GM13976 (cell line): ENCODE measurements around the gene AP5Z1.
"Not testable (repeated sequence)": the region's sequence is repeated elsewhere in the genome, so short reads cannot be mapped to it uniquely, and the experiment has no call there.

Experiments
- DNase-seq: peaks from one replicate; pipeline ENCODE4 v3.0.0; 2012; ENCODE audit warnings: low spot score
- in situ Hi-C: fragments of 300-500 bp; cut with MboI; formaldehyde crosslinking; loops from one replicate; pipeline ENCODE4 v1.12.0; 2022; ENCODE audit warnings: low sequenced_read_pairs, mixed read lengths, inconsistent platforms; ENCODE audit not compliant: unreplicated experiment
- TF ChIP-seq, protein P1 (sequence below): IDR thresholded peaks from 2 replicates; pipeline ENCODE4 v1.5.1; 2012; ENCODE audit warnings: borderline replicate concordance, mild to moderate bottlenecking; ENCODE audit not compliant: insufficient read depth; ENCODE audit errors: extremely low read depth, missing control alignments, control extremely low read depth

The AP5Z1 gene

DNA sequence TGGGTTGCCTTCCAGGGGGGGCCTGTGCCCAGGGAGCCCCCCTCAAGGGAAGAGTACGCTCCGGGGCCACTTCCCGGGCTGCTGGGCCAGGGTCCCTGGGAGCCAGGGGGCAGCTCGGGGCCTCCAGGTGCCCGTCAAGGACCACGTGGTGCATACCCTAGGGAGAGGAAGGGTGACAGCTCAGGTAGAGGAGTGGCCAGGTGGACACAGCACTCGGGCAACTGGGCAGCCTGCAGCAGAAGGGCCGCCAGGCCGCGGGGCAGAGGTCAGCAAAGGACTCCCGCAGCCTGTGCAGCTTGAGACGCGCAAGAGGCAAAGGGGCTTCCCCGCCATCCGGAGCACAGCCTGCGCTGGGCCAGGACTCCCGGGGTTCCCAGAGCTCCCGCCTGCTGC lies 26.4 kb downstream of the AP5Z1 start:
- DNase-seq: no peak
- in situ Hi-C loops: no loop called here

DNA sequence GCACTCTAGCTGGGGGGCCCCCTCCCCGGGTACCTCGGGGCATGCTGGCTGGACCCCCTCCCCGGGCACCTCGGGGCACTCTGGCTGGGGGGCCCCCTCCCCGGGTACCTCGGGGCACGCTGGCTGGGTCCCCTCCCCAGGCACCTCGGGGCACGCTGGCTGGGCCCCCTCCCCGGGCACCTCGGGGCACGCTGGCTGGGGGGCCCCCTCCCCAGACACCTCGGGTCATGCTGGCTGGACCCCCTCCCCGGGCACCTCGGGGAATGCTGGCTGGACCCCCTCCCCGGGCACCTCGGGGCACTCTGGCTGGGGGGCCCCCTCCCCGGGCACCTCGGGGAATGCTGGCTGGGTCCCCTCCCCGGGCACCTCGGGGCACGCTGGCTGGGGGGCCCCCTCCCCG lies 27.2 kb downstream of the AP5Z1 start:
- in situ Hi-C loops, DNase-seq: not testable (repeated sequence)

More for the DNA sequence above, 26.4 kb downstream of the AP5Z1 start:
- TF ChIP-seq, protein P1, sequence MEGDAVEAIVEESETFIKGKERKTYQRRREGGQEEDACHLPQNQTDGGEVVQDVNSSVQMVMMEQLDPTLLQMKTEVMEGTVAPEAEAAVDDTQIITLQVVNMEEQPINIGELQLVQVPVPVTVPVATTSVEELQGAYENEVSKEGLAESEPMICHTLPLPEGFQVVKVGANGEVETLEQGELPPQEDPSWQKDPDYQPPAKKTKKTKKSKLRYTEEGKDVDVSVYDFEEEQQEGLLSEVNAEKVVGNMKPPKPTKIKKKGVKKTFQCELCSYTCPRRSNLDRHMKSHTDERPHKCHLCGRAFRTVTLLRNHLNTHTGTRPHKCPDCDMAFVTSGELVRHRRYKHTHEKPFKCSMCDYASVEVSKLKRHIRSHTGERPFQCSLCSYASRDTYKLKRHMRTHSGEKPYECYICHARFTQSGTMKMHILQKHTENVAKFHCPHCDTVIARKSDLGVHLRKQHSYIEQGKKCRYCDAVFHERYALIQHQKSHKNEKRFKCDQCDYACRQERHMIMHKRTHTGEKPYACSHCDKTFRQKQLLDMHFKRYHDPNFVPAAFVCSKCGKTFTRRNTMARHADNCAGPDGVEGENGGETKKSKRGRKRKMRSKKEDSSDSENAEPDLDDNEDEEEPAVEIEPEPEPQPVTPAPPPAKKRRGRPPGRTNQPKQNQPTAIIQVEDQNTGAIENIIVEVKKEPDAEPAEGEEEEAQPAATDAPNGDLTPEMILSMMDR: no peak

DNA sequence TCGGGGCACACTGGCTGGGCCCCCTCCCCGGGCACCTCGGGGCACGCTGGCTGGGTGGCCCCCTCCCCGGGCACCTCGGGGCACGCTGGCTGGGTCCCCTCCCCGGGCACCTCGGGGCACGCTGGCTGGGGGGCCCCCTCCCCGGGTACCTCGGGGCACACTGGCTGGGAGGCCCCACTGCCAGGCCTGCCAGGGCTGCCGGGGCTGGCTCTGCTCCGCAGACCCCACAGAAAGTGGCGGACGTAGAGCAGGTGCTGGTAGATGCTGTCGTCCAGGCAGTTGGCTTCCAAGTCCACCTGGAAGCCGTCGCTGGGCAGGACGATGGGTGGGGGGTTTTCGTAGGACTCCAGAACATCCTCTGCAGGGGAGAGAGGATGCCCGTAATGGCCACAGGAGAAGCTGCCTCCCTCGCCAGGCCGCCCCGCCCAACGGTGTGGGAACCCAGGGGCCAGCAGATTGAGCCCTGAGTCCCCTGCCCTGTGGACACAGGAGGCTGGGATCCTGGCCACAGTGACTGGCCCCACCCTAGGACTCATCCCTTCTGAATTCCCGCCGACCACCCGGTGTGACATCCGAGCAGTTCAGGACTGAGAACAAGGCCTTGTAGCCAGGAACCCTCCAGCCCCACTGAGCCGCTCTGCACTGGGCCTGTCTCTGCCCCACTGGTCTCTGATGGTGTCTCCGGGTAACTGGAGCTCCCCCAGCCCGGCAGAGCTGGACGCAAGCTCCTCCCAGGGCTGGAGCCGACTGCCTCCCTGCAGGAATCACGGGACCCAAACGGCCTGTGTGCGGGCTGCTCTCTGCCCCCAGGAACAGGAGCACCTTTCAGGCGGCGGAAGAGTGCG lies 28.2 kb downstream of the AP5Z1 start:
- no peak for DNase-seq
- TF ChIP-seq, protein P1: no peak
- in situ Hi-C loops: no loop called here

DNA sequence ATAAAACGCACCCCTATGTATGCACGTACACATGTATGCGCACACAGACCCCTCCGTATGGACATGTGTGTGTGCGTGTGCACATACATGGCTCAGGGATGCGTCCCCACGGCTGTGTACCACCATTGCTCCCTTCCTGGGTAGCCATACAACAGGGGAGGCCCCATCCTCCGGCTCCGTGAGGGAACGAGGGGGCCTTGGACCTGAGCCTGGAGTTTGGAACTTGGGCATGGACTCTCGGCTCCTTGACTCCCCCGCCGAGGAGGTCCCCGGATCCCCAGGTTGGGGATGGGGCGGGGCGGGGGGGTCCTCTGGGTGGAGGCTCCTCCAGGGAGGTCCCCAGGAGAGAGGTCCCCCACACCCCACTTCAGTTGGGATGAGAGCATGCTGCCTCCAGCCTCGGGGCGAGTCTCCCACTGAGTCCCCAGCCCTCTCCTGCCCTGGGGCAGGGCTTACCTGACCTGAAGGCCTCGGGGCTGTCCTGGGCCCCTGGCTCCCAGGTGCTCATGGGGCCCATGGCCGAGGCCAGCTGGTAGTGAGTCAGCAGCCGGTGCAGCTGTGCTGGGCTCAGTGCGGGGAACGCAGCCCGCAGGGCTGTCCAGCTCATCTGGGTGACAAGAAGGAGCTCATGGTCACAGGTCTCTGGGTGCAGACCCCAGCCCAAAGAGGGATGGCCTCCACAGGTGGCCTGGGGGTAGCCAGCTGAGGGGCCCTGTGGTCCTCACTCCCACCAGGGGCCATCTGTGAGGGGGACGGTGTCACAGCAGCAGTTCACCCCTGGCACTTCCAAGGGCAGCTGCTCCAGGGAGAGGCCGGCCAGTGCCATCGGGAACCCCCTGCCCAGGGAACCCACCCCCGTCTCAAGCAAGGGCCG lies 29.9 kb downstream of the AP5Z1 start:
- no peak for DNase-seq
- in situ Hi-C loops: no loop called here
- TF ChIP-seq, protein P1: no peak

DNA sequence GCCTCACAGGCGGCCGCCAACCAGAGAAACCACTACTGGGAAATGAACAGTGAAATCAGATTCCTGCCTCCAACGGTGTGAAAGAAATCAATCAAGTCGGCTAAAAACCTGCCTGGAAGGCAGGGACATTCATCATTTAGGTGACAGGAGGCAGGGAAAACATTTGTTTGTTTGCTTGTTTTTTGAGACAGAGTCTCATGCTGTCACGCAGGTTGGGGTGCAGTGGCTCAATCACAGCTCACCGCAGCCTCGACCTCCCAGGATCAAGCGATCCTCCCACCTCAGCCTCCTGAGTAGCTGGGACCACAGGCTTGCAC lies 30.5 kb downstream of the AP5Z1 start:
- in situ Hi-C loops: no loop called here
- TF ChIP-seq, protein P1: no peak
- no peak for DNase-seq

DNA sequence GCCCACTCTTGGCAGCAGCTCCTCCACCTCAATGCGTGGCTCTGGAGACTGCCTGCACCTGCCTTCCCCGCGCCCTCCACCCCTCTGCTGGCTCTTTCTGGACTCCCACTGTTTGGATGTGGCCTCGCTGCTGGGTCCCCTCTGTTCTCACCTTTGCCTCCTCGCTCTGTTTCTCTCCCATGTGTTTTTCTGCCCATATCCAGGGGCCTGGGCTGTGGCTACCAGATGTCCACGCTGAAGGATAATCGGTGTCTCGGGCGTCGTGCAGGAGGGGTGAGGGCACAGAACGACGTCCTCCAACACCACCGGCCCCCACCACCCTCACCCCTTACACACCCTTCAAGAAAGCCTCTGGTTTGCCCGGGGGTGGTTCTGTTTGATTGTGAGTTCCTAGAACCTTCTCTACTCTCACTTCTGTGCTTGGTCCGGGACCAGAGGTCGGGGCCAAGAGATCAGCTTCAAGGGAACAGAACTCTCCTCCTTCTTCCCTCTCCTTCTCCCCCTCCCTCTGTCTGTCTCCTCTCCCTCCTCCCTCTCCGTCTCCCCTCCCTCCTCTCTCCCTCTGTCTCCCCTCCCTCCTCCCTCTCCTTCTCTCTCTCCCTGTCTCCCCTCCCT lies 31.7 kb downstream of the AP5Z1 start:
- TF ChIP-seq, protein P1: no peak
- in situ Hi-C loops: no loop called here
- no peak for DNase-seq

DNA sequence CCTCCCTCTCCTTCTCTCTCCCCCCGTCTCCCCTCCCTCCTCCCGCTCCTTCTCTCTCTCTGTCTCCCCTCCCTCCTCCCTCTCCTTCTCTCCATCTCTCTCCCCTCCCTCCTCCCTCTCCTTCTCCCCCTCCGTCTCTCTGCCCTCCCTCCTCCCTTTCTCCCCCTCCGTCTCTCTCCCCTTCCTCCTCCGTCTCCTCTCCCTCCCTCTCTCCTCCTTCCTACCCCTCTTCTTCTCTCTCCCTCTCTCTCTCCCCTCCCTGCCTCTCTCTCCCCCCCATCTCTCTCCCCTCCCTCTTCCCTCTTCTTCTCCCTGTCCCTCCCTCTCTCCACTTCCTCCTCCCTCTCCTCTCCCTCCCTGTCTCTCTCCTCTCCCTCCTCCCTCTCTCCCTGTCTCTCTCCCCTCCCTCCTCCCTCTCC lies 32.2 kb downstream of the AP5Z1 start:
- in situ Hi-C loops: no loop called here

More for the DNA sequence above, 32.2 kb downstream of the AP5Z1 start:
- no peak for DNase-seq
- TF ChIP-seq, protein P1: no peak
